ENCODE data around the gene NONO.
"Not testable (repeated sequence)": the region's sequence is repeated elsewhere in the genome, so short reads cannot be mapped to it uniquely, and the experiment has no call there.

NONO gene

DNA sequence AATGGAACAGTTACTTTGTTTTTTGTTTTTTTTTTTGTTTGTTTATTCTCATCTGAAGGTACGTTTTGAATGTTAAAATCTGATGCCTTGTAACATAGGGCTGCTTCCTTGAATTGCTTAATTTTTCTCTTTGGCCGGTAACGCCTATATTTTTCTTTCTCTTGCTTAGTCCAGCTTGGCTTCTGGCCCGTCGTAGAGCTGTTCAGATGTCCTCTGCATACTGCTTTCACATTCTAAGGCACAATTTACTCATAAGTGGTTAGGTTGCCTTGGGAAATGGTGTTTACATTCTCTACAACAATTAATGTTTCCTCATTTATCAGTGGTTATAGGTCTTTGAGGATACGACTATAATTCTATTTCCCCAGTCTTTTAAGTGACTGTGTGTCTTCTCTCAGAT lies 7.9 kb downstream of the NONO start:
- no peak for DNase-seq (ENCODE audit: low spot score)

DNA sequence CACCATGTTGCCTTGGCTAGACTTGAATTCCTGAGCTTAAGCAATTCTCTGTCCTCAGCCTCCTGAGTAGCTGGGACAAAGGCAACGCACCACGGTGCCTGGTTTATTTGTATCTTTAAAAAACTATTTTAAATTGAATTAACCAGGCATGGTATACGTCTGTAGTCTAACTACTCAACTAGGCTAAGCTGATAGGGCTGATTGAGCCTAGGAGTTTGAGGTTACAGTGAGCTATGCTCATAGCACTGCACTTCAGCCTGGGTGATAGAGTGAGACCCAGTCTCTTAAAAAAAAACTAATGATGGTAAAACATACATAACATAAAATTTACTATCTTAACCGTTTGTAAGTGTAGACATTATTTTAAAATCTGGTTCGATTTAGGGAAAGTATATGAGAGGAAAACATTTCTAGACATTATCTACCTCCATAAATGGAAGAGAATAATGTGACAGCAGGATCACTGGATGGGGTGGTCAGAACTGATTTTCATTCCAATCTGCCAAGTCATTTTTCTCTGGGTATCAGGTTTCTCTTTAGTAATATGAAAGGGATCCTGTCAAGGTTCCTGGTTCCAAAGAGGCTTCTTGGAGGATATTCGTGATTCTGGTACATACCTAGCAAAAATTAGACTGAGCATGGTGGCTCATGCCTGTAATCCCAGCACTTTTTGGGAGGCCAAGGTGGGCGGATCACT lies 9.4 kb downstream of the NONO start:
- DNase-seq (ENCODE audit: low spot score): no peak

DNA sequence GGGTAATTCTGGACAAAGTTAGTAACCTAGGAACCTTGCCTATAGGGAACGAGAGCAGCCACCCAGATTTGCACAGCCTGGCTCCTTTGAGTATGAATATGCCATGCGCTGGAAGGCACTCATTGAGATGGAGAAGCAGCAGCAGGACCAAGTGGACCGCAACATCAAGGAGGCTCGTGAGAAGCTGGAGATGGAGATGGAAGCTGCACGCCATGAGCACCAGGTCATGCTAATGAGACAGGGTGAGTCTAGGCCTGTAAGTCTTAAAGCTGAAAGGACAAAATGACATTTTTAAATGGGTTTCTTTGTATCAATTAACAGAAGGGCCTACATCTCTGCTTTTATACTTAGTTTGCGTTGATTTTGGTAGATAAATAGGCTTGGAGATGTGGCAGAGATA lies 13.4 kb downstream of the NONO start:
- DNase-seq (ENCODE audit: low spot score): no peak

DNA sequence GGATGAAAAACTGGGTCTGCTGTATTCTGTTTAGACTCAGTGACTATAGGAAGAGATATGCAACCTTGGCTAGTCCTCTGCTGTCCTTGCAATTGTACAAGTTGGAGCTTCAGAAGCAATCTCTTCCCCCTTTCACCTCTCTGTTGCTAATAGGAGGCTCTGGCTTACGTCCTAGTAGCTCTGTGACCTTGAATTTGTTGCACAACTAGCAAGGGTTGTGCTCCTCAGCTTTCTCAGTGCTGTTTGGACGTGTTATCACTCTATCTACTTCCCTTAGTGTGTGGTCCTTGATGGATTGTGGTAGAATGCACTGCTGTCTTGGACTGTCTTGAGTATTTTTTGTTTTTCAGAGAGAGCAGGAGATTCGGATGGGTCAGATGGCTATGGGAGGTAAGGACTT lies 14.7 kb downstream of the NONO start:
- no peak for DNase-seq (ENCODE audit: low spot score)

DNA sequence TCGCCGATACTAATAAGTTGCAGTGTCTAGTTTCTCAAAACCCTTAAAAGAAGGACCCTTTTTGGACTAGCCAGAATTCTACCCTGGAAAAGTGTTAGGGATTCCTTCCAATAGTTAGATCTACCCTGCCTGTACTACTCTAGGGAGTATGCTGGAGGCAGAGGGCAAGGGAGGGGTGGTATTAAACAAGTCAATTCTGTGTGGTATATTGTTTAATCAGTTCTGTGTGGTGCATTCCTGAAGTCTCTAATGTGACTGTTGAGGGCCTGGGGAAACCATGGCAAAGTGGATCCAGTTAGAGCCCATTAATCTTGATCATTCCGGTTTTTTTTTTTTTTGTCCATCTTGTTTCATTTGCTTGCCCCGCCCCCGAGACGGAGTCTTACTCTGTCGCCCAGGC lies 16.6 kb downstream of the NONO start:
- DNase-seq (ENCODE audit: low spot score): not testable (repeated sequence)

DNA sequence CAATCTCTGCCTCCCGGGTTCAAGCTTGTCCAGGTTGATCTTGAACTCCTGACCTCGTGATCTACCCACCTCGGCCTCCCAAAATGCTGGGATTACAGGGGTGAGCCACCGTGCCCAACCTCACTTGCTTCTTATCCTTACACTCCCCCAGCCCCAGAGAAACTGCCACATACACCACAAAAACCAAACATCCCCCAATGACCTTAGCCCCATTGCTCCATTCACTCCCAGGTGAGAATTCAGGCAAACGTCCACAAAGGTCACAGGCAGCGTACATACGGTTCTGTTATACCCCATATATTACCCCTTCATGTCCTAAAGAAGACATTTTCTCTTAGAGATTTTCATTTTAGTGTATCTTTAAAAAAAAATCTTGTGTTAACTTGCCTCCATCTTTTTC lies 17.1 kb downstream of the NONO start:
- not testable (repeated sequence) for DNase-seq (ENCODE audit: low spot score)

DNA sequence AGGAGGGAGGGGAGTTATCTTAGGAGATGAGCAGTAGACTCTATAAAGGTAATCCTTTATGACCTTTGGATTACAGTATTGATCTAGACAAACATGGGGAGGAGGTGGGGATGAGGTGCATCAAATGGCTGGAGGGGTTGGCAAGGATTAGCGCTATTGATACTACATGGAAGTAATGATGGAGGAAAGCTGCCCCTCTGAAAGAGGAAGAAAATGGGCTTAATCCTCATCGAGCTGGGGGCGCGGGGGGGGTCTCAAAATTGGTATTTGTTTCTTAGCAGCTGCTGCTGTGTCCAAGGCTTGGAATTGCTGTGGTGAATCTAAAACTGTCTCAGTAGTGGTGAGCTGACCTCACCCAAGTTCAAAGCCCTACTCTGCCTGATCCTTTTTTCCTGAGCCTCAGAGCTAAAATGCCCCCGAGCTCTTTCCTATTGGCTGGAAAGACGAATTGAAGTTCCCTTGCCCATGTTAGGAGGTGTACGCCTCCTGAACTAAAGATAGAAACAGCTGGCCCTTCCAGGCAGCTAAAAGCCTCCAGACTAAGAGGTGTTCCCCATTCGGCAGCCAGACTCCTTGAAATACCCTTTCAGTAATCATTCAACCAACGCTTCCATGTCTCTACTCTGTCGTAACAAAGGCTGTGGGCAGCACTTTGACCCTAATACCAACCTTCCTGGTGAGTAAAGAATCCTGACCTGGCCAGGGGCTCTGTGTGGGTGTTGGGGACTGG lies 17.9 kb downstream of the NONO start, which contains the start of gene ITGB1BP2:
ITGB1BP2 (plus strand) TSS at position 556 of the 730 bp plus-strand sequence; CDS start at position 613, 57 bp downstream.
- no peak for DNase-seq (ENCODE audit: low spot score)

DNA sequence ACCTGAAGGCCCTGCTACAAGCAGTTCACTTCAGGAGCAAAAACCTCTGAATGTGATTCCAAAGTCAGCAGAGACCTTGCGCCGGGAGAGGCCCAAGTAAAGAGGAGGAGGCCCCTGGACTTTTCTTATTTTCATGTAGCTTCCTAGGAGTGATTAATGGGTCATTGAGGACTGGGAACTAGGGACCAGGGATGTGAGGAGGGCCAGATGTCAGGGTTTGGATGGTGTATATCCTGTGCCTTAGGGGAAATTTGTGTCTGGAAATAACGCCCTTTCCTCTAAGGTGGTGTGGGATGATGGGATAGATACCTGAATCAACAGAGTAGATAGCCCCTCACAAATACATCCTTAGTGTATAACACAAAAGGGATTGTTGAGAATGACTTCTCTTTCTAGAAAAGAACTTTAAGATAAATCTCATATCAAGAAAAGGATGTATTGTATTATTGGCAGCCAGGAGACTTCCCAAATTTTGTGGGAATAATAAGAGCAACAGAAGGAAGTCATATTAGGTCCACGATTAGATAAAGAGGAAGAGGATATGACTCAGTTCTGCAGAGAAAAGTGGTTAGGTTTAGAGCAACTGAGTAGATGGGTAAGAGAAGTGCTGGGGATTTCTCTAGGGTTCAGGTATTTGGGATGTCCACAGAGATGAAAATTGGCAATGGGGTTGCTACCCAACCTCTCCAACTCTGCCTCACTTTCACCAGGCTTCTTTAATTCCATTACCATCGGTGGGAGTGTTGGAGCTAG lies 19.2 kb downstream of the NONO start:
- no peak for DNase-seq (ENCODE audit: low spot score)

DNA sequence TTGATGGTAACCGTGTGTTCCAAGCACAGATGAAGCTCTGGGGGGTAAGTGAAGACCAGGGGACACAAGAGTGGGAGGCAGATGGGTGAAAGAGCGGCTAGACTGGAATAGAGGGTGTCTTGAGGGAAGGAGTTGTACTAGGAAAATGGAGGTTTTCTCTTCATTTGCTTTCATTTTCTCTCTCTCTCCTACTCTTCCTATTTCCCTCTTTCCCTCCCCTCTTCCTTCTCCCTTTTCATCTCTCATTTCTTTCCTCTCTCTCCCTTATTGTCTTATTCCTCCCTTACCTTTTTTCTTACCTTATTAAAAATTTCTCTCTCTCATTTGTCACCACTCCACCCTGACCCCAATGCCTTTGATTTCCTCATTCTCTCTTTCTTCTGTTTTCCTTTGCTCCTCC lies 21.1 kb downstream of the NONO start:
- no peak for DNase-seq (ENCODE audit: low spot score)

DNA sequence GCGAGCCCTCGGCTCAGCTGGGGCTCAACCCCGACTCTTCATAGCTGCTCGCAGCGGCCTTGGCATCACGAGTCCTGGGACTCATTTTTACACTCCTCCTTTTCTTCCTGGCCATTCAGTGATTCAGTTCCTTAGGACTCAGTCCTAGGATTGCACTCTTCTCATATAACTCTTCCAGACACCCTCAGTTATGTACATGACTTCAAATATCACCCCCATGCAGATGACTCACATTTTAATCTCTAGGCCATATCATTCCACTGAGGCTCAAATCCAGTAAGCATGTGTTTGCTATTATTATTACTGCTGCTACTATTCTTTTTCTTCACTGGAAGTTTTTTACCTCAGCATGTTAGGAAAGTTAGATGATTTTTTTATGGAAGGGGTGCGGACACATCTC lies 32.5 kb downstream of the NONO start:
- no peak for DNase-seq (ENCODE audit: low spot score)

DNA sequence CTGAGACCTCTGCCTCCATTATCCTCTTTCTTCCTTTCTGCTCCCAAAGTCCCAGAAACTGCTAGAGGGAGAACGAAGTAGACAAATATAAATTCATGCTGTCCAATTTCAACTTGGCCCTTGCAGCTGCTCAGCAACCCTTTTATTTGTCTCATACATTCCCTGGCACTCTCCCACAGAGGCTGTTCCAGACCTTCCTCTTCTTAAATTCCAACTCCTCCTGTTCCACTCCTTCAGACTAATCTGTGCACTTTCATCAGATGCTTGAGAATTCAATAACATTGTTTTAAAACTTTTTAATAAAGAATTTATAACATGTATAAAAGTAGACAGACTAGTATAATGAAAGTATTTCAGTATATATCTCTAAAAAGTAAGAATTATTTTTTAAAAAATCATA lies 33.5 kb downstream of the NONO start:
- not testable (repeated sequence) for DNase-seq (ENCODE audit: low spot score)

DNA sequence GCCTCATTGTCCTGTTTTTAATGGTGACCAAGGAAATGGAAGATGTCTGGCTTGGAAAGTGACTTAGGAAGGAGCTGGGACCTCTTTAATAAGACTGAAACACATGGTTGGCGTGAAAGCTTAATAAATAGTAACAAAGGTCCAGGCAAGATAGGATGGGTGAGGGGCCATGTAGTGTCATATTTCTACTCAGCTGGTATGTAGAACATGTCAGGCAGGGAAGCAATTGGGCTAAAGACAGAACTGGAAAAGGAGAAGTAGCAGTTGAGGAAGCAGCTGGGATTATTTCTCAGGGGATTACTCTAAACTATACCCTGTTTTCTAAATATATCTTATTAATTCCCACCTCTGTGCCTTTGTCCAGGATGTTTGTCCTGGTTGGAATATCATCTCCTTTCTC lies 36.7 kb downstream of the NONO start:
- DNase-seq (ENCODE audit: low spot score): no peak

DNA sequence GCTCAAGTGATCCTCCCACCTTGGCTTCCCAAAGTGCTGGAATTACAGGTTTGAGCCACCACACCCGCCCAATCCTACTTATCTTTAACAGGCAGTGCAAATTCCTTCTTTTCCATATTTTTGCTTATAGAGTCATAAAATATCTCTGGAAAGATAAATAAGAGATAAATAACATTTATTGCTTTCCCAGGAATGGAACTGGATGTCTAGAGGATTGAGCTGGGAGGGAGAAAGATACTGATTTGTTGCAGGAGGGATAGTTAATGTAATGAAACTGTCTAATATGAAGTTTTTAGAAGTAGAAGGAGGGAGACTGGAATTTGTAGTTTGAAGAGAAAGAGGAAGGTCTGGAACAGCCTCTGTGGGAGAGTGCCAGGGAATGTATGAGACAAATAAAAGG lies 38.3 kb downstream of the NONO start:
- DNase-seq (ENCODE audit: low spot score): no peak

DNA sequence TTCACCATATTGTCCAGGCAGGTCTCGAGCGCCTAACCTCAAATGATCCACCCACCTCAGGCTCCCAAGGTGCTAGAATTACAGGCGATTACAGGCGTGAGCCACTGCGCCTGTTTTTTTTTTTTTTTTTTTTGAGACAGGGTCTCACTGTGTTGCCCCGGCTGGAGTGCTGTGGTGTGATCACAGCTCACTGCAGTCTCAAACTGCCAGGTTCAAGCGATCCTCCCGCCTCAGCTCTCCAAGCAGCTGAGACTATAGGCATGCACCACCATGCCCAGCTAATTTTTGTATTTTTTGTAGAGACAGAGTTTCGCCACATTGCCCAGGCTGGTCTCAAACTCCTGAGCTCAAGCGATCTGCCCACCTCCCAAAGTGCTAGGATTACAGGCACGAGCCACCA lies 41.0 kb downstream of the NONO start:
- DNase-seq (ENCODE audit: low spot score): not testable (repeated sequence)

DNA sequence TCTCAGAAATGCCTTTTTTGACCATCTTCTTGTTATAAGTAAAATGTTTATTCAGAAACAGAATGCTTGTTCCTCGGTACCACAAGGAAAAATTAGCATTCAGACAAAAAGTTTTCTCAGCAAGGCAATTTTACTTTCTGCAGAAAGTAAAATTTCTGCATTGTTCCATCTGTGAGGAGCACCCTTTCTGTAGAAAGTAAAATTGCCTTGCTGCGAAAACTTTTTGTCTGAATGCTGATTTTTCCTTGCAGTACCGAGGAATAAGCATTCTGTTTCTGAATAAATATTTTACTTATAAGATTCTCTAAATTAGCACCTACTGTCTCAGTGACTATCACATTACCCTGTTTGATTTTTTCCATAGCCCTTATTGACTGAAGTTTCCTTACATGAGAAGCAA lies 43.0 kb downstream of the NONO start:
- DNase-seq (ENCODE audit: low spot score): no peak

DNA sequence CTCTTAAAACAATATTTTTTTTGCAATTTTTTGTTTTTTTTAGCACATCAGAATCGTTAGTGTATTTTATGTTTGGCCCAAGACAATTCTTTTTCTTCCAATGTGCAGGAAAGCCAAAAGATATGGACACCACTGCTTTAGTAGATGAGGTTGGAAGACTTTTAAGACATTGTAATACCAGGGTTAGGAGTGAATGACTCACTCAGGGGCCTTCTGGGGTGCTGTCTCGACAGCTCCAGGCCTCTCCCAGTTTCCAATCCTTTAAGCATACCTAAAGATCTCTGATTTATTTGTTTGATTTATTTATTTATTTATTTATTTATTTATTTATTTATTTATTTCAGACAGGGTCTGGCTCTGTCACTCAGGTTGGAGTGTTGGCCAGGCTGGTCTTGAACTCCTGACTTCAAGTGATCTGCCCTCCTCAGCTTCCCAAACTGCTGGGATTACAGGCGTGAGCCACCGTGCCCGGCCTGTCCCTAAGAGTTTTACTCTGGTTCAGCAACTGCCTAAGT lies 65.8 kb downstream of the NONO start:
- not testable (repeated sequence) for DNase-seq (ENCODE audit: low spot score)

DNA sequence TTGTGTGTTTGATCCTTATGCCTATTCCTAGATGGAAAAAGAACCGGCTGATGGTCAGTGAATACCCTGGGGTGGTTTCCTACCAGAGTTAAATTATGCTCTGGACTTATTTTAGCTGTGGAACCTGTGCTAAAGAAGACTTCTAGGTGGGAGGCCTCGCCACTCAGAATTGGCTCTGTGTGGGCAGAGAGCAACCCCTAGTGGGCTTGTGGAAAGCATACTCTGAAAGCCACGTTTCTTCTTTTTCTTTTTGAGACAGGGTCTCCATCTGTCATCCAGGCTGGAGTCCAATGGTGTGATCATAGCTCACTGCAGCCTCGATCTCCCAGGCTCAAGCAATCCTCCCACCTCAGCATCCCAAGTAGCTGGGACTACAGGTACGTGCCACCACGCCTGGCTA lies 66.4 kb downstream of the NONO start:
- not testable (repeated sequence) for DNase-seq (ENCODE audit: low spot score)

Data from CD4-positive, alpha-beta T cell treated with Interleukin-2 at 100 ng/mL for 4 hours (primary cell).